ENCODE measurements around the gene ADGRB2.

The ADGRB2 gene

DNA sequence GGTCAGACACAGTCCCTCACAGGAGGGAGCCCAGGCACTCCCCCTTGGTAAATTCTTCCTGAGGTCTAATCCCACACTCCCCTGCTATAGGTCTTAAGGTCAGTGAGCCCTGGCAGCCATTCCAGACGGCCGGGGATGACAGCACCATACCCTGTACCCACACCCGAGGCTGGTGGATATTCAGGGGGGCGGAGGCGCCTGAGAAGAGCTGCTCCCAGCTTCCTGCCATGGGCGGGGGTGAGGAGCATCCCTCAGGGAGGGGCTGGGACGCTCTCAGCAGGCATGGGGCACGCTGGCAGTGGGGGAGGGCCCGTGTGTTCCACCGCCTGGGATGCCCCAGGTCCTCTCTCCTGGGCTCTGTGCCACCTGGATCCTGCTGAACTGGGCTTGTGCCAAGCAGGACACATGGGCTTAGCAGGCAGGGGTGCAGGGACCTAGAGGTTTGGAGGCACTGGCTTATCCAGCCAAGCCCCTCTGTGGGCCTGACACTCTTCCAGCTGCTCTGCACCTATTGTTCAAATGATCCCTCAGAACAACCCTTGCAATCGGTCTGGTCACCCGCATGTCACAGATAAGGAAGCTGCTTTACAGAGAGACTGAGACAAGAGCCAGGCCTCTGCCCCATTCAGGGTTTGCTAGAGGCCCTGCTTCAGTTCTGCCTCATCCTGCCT is 5.7 kb upstream of the ADGRB2 start:
- H3K4me3 ChIP-seq (ENCODE audit: low read depth, low read length) = no peak overlapping the region
- no peak overlapping the region for H3K27ac ChIP-seq (ENCODE audit: extremely low read depth, low read depth, low read length)
- CTCF ChIA-PET = interaction anchor here (0.6 to 0.9 kb wide), 2 partner anchors 24 to 248 kb away, joined by 3 to 4 read pairs; no protein-coding TSS in a partner anchor
- TF ChIP-seq GLIS1 (tag by site-specific recombination; IDR thresholded peaks at IDR 0.05) = peak; percentile 58
- TF ChIP-seq PRDM10 (tag by site-specific recombination; IDR thresholded peaks at IDR 0.05) = 0 out of 2 replicates have a peak, but pooled peaks have one; percentile 12
- TF ChIP-seq, protein P1, sequence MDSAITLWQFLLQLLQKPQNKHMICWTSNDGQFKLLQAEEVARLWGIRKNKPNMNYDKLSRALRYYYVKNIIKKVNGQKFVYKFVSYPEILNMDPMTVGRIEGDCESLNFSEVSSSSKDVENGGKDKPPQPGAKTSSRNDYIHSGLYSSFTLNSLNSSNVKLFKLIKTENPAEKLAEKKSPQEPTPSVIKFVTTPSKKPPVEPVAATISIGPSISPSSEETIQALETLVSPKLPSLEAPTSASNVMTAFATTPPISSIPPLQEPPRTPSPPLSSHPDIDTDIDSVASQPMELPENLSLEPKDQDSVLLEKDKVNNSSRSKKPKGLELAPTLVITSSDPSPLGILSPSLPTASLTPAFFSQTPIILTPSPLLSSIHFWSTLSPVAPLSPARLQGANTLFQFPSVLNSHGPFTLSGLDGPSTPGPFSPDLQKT (IDR thresholded peaks at IDR 0.05; ENCODE audit: borderline replicate concordance, low read depth, low read length) = no peak
- peak; percentile 61 for TF ChIP-seq ZNF341 (tag by site-specific recombination; IDR thresholded peaks at IDR 0.05; ENCODE audit: low read depth)
- TF ChIP-seq ZNF133 (tag by site-specific recombination; IDR thresholded peaks at IDR 0.05) = no peak
- TF ChIP-seq KLF1 (tag by site-specific recombination; IDR thresholded peaks at IDR 0.05) = peak; percentile 88
- peak; percentile 25; the same call in 1 of the 2 replicates for TF ChIP-seq ZFHX2 (tag by site-specific recombination; conservative IDR thresholded peaks at IDR 0.05)
- TF ChIP-seq ZIC2 (tag by site-specific recombination; IDR thresholded peaks at IDR 0.05) = peak; percentile 85
- peak; percentile 75 for TF ChIP-seq KLF17 (tag by site-specific recombination; IDR thresholded peaks at IDR 0.05)
- no peak for TF ChIP-seq ZNF830 (tag by site-specific recombination; IDR thresholded peaks at IDR 0.05; ENCODE audit: low read depth)
- 0 out of 2 replicates have a peak, but pooled peaks have one; percentile 45 for TF ChIP-seq EGR2 (tag by site-specific recombination; IDR thresholded peaks at IDR 0.05; ENCODE audit: low read depth)
- POLR2A ChIA-PET = no interaction called here
- H3K36me3 ChIP-seq (ENCODE audit: control insufficient read depth in 2 of 2, insufficient read depth in 1 of 2, low read length in 2 of 2) = no peaks in the 10 kb centered on the region
- H3K9me3 ChIP-seq (ENCODE audit: control insufficient read depth, insufficient read depth, low read depth, low read length) = no peaks in the 10 kb centered on the region
- H3K4me1 ChIP-seq (ENCODE audit: control insufficient read depth, insufficient read depth, low read length) = no peaks in the 10 kb centered on the region; the same call in 1 of the 2 replicates

DNA sequence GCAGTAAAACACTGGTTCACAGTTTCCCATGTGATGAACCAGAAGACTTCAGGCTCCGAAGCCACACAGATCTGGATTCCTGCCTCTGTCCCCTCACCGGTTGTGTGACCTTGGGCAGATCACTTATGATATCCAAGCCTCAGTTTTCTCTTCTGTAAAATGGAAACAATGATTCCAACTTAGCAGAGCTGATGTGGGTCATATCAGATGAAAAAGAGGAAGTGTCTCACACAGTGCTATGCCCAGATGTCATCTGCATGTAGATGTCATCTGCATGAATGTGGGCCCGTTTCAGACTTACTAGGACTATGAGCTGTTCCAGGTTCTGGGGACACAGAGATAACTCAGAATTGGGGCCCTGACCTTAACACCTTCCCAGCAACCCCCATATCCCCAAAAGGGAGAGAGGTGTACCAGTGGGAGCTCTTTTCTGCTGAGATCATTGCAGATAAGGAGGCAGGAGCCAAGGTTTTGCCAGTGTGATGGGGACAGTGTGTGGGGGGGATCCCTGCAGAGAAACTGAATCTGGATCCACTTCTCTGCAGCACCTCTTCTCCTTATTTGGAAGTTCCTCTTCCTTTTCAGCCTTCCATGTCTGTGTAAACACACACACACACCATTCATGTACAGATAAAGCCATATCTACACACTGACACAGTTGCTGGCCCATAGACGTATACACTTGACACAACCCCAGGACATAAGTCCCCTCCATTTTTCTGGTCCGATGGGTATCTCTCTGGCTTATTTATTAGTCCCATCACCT is 5.0 kb upstream of the ADGRB2 start:
- H3K9me3 ChIP-seq (ENCODE audit: control insufficient read depth, insufficient read depth, low read depth, low read length) = no peaks in the 10 kb centered on the region
- no peaks in the 10 kb centered on the region for H3K36me3 ChIP-seq (ENCODE audit: control insufficient read depth in 2 of 2, insufficient read depth in 1 of 2, low read length in 2 of 2)
- ChIA-PET CTCF (interaction anchor here (0.6 to 1.7 kb wide), 3 partner anchors 11 to 57 kb away, joined by 3 to 4 read pairs (median 4); no protein-coding TSS in a partner anchor), POLR2A (no interaction called here)
- no peak overlapping the region for H3K4me3 ChIP-seq (ENCODE audit: low read depth, low read length)
- TF ChIP-seq ZNF10 (tag by site-specific recombination; IDR thresholded peaks at IDR 0.05) (no peak), ZBTB17 (tag by site-specific recombination; IDR thresholded peaks at IDR 0.05) (peak; percentile 48; the same call in 1 of the 2 replicates), GLIS1 (tag by site-specific recombination; IDR thresholded peaks at IDR 0.05) (peak; percentile 63)
- TF ChIP-seq, protein P2, sequence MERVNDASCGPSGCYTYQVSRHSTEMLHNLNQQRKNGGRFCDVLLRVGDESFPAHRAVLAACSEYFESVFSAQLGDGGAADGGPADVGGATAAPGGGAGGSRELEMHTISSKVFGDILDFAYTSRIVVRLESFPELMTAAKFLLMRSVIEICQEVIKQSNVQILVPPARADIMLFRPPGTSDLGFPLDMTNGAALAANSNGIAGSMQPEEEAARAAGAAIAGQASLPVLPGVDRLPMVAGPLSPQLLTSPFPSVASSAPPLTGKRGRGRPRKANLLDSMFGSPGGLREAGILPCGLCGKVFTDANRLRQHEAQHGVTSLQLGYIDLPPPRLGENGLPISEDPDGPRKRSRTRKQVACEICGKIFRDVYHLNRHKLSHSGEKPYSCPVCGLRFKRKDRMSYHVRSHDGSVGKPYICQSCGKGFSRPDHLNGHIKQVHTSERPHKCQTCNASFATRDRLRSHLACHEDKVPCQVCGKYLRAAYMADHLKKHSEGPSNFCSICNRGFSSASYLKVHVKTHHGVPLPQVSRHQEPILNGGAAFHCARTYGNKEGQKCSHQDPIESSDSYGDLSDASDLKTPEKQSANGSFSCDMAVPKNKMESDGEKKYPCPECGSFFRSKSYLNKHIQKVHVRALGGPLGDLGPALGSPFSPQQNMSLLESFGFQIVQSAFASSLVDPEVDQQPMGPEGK (tag by site-specific recombination; IDR thresholded peaks at IDR 0.05) = no peak
- TF ChIP-seq, protein P3, sequence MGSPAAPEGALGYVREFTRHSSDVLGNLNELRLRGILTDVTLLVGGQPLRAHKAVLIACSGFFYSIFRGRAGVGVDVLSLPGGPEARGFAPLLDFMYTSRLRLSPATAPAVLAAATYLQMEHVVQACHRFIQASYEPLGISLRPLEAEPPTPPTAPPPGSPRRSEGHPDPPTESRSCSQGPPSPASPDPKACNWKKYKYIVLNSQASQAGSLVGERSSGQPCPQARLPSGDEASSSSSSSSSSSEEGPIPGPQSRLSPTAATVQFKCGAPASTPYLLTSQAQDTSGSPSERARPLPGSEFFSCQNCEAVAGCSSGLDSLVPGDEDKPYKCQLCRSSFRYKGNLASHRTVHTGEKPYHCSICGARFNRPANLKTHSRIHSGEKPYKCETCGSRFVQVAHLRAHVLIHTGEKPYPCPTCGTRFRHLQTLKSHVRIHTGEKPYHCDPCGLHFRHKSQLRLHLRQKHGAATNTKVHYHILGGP (tag by site-specific recombination; IDR thresholded peaks at IDR 0.05) = no peak
- H3K27ac ChIP-seq (ENCODE audit: extremely low read depth, low read depth, low read length) = no peak overlapping the region
- H3K4me1 ChIP-seq (ENCODE audit: control insufficient read depth, insufficient read depth, low read length) = no peaks in the 10 kb centered on the region; the same call in 1 of the 2 replicates
